ENCODE results near the gene NMT1. TPM values are rescaled to one million over a fixed set of nuclear protein-coding genes. Genes with fewer than 3 reads are reported as not detected.

The NMT1 gene
- total and polyA plus RNA-seq, 2 of the 13 experiments (the other 11 are each of a cell fraction or from before 2014, with no cell fraction given), result 75.7 to 142 TPM

DNA sequence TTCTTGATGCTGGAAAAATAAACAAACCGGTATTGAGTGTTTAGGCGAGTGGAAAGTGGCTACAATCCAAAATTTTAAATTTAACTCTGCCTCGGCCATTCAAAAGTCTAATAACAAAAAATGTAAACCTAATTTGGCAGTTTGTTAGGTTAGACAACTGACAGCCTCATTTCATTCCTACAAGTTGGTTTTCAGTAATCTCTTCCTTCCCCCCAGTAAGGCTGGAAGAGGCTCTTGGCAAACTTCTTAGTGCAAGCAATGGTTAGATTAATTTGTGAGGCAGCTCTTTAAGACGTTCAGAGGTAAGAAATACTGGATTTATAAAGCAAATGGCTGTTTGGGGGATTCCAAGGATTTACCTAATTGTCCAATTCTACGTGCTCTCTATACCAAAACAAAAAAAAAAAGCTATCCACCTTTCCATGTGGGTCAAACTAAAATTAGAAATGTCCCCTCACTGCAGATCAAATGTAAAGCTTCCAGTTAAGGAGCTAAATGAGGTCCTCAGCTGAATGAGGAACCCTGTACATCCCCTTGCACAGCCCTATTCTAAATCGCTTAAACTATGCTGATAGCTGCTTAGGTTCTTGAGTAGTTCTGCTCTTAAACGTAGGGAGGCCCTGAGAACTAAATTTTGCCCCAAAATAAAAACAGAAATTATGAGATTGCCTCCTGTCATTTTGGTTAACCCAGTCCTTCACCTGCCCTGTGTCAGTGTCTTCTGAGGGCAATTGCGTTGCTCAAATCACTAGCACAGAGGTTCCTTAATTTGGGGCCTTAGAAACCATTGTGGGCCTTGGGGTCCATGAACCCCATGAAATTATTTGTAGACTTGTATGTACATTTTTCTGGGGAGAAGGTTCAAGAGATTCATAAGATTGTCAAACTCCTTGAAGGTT, 90.0 kb downstream of the NMT1 start (continued):
- TF ChIP-seq ZBTB34 (CRISPR knock-in tag; IDR thresholded peaks at IDR 0.05) (no peak), NRL (CRISPR knock-in tag; IDR thresholded peaks at IDR 0.05; ENCODE audit: borderline replicate concordance) (no peak)

DNA sequence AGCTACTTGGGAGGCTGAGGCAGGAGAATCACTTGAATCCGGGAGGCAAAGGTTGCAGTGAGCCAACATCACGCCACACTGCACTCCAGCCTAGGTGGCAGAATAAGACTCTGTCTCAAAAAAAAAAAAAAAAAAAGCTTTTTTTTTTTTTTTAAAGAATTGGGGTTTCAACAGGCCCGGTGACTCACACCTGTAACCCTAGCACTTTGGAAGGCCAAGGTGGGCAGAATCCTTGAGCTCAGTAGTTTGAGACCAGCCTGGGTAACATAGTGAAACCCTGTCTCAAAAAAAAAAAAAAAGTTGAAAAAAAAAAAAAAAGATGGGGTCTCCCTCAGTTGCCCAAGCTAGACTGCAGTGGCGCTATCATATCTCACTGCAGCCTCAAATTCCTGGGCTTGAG, 93.9 kb downstream of the NMT1 start:
- no peak overlapping the region for H3K4me3 ChIP-seq (replicated peaks in 1 of 3; ENCODE audit: insufficient read depth in 1 of 3, low read depth in 2 of 3, low read length in 3 of 3)
- FAIRE-seq, result no peak
- peaks cover 39% of the 10 kb centered on the region for H3K4me1 ChIP-seq (ENCODE audit: insufficient read depth, low read length)
- H3K27ac ChIP-seq (ENCODE audit: extremely low read length, insufficient read depth, low read length), result no peak overlapping the region
- no peak for DNase-seq (ENCODE audit: low spot score)
- in situ Hi-C loops (cut with HindIII; ENCODE audit: extremely low pct_ligation_motif_present, low pct_unique_long_range_greater_than_20kb), result no loop called here
- H3K27me3 ChIP-seq (ENCODE audit: control insufficient read depth in 1 of 2, insufficient read depth in 2 of 2, low read length in 2 of 2), result no peaks in the 10 kb centered on the region
- ChIA-PET CTCF (ENCODE audit: low intra/inter-chr PET ratio, low total read pairs) (no interaction called here), POLR2A (interaction anchor here (0.7 to 19.8 kb wide), 7 partner anchors 13 to 266 kb away, joined by 3 to 2487 read pairs (median 4); partner anchors contain the start of genes ACBD4 and HEXIM2)
- H3K9me3 ChIP-seq (ENCODE audit: low read length), result no peaks in the 10 kb centered on the region
- H3K9ac ChIP-seq (ENCODE audit: insufficient read depth, low read depth, low read length), result no peak overlapping the region
- no TSS peak for BruUV-seq (replicated peaks)
- H3K36me3 ChIP-seq (replicated peaks in 1 of 2; ENCODE audit: control insufficient read depth in 1 of 2, insufficient read depth in 2 of 2, low read length in 2 of 2), result no peaks in the 10 kb centered on the region
- H3K79me2 ChIP-seq (ENCODE audit: insufficient read depth, low read length), result peaks cover 24% of the 10 kb centered on the region
- no peak overlapping the region for H2AFZ ChIP-seq (ENCODE audit: low read length)
- intact Hi-C loops (cut with micrococcal nuclease; ENCODE audit: unreplicated experiment), result no loop called here
- H3K4me2 ChIP-seq (ENCODE audit: low read depth, low read length), result no peak overlapping the region
- no peak for ATAC-seq
- H4K20me1 ChIP-seq (ENCODE audit: insufficient read depth, low read length), result peaks cover 19% of the 10 kb centered on the region
- 80% methylated on average over 4 of the region's 4 CpGs for WGBS (ENCODE audit: low lambda C conversion rate)
- TF ChIP-seq ZNF724P (CRISPR knock-in tag; IDR thresholded peaks at IDR 0.05; ENCODE audit: borderline replicate concordance) (no peak), ZNF101 (CRISPR knock-in tag; IDR thresholded peaks at IDR 0.05; ENCODE audit: borderline replicate concordance, low read depth) (no peak), CBFB (CRISPR knock-in tag; IDR thresholded peaks at IDR 0.05) (no peak), NFYC (CRISPR knock-in tag; IDR thresholded peaks at IDR 0.05) (no peak), EEA1 (CRISPR knock-in tag; IDR thresholded peaks at IDR 0.05; ENCODE audit: borderline replicate concordance) (no peak), TRIM22 (IDR thresholded peaks at IDR 0.05) (no peak), ZNF263 (CRISPR knock-in tag; IDR thresholded peaks at IDR 0.05) (no peak), KLF11 (CRISPR knock-in tag; IDR thresholded peaks at IDR 0.05) (no peak), GPN1 (CRISPR knock-in tag; IDR thresholded peaks at IDR 0.05; ENCODE audit: borderline replicate concordance) (no peak), ZNF546 (CRISPR knock-in tag; conservative IDR thresholded peaks at IDR 0.05) (no peak)
- TF ChIP-seq, protein P1, sequence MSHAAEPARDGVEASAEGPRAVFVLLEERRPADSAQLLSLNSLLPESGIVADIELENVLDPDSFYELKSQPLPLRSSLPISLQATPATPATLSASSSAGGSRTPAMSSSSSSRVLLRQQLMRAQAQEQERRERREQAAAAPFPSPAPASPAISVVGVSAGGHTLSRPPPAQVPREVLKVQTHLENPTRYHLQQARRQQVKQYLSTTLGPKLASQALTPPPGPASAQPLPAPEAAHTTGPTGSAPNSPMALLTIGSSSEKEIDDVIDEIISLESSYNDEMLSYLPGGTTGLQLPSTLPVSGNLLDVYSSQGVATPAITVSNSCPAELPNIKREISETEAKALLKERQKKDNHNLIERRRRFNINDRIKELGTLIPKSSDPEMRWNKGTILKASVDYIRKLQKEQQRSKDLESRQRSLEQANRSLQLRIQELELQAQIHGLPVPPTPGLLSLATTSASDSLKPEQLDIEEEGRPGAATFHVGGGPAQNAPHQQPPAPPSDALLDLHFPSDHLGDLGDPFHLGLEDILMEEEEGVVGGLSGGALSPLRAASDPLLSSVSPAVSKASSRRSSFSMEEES (CRISPR knock-in tag; IDR thresholded peaks at IDR 0.05), result no peak
- TF ChIP-seq, protein P2, sequence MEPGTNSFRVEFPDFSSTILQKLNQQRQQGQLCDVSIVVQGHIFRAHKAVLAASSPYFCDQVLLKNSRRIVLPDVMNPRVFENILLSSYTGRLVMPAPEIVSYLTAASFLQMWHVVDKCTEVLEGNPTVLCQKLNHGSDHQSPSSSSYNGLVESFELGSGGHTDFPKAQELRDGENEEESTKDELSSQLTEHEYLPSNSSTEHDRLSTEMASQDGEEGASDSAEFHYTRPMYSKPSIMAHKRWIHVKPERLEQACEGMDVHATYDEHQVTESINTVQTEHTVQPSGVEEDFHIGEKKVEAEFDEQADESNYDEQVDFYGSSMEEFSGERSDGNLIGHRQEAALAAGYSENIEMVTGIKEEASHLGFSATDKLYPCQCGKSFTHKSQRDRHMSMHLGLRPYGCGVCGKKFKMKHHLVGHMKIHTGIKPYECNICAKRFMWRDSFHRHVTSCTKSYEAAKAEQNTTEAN (CRISPR knock-in tag; conservative IDR thresholded peaks at IDR 0.05), result no peak
- TF ChIP-seq, protein P3, sequence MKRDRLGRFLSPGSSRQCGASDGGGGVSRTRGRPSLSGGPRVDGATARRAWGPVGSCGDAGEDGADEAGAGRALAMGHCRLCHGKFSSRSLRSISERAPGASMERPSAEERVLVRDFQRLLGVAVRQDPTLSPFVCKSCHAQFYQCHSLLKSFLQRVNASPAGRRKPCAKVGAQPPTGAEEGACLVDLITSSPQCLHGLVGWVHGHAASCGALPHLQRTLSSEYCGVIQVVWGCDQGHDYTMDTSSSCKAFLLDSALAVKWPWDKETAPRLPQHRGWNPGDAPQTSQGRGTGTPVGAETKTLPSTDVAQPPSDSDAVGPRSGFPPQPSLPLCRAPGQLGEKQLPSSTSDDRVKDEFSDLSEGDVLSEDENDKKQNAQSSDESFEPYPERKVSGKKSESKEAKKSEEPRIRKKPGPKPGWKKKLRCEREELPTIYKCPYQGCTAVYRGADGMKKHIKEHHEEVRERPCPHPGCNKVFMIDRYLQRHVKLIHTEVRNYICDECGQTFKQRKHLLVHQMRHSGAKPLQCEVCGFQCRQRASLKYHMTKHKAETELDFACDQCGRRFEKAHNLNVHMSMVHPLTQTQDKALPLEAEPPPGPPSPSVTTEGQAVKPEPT (CRISPR knock-in tag; IDR thresholded peaks at IDR 0.05; ENCODE audit: low read depth), result no peak

Data from HepG2 (cell line).